Measurements from ENCODE around the gene YWHAH. TPM values are rescaled to one million over a fixed set of nuclear protein-coding genes. Genes with fewer than 3 reads are reported as not detected.
A peak's percentile ranks its signal among the peaks of the same experiment; 100 is the strongest.

Gene YWHAH
- total RNA-seq, 2 donors from 2014 or later: 62.6 to 77.8 TPM

- Histone ChIP-seq H3K27me3 (no peaks in the 10 kb centered on the region), H3K36me3 (replicated peaks in 1 of 2; ENCODE audit: insufficient read depth in 1 of 2, low read depth in 2 of 2) (no peaks in the 10 kb centered on the region), H3K4me1 (peaks cover 6% of the 10 kb centered on the region), H3K27ac (no peak overlapping the region), H3K4me3 (no peak overlapping the region), H3K9me3 (no peaks in the 10 kb centered on the region)
- intact Hi-C loops (cut with DNase I): no loop called here
- 54 to 68% methylated on average over 8 to 9 of the region's 9 CpGs for WGBS, 2 donors
- ATAC-seq (no peak), DNase-seq (no peak)
- no peak for TF ChIP-seq CTCF (IDR thresholded peaks at IDR 0.05)
- TF ChIP-seq POLR2A (IDR thresholded peaks at IDR 0.05): no peak
Measured at GRCh38 chr22:31940506-31940905, 3.8 kb upstream of the YWHAH start.

GRCh38 chr22:31942091-31942490 is 2.2 kb upstream of the YWHAH start:
- Histone ChIP-seq H3K4me1 (peaks cover 20% of the 10 kb centered on the region), H3K36me3 (replicated peaks in 1 of 2; ENCODE audit: insufficient read depth in 1 of 2, low read depth in 2 of 2) (no peaks in the 10 kb centered on the region), H3K27me3 (no peaks in the 10 kb centered on the region), H3K27ac (no peak overlapping the region), H3K4me3 (no peak overlapping the region), H3K9me3 (no peaks in the 10 kb centered on the region)
- no peak for ATAC-seq
- 87 to 89% methylated on average over 5 of the region's 5 CpGs for WGBS, 2 donors
- intact Hi-C loops (cut with DNase I): no loop called here
- no peak for TF ChIP-seq CTCF (IDR thresholded peaks at IDR 0.05)
- TF ChIP-seq POLR2A (IDR thresholded peaks at IDR 0.05): no peak
- DNase-seq: no peak

- DNase-seq: no peak
- intact Hi-C loops (cut with DNase I): no loop called here
- Histone ChIP-seq H3K4me3 (peak overlapping the region in 1 of 2 donors; percentile 35), H3K27me3 (no peaks in the 10 kb centered on the region), H3K9me3 (no peaks in the 10 kb centered on the region), H3K36me3 (replicated peaks in 1 of 2; ENCODE audit: insufficient read depth in 1 of 2, low read depth in 2 of 2) (no peaks in the 10 kb centered on the region), H3K4me1 (peaks cover 33% of the 10 kb centered on the region), H3K27ac (peak overlapping the region; percentile 91 to 98 (median 96))
- 37 to 73% methylated on average over 8 to 15 of the region's 15 CpGs for WGBS, 2 donors
- ATAC-seq: no peak
- TF ChIP-seq POLR2A (IDR thresholded peaks at IDR 0.05) (no peak), CTCF (IDR thresholded peaks at IDR 0.05) (no peak)
Measured at GRCh38 chr22:31943206-31943977, 943 bp upstream of the YWHAH start.

GRCh38 chr22:31944700-31945442 is 536 bp downstream of the YWHAH start:
- intact Hi-C loops (cut with DNase I): no loop called here
- 0 to 1% methylated on average over 16 to 35 of the region's 76 CpGs for WGBS, 2 donors
- Histone ChIP-seq H3K9me3 (no peaks in the 10 kb centered on the region), H3K36me3 (replicated peaks in 1 of 2; ENCODE audit: insufficient read depth in 1 of 2, low read depth in 2 of 2) (no peaks in the 10 kb centered on the region), H3K27me3 (no peaks in the 10 kb centered on the region), H3K27ac (peak overlapping the region; percentile 91 to 98 (median 96)), H3K4me1 (peaks cover 36% of the 10 kb centered on the region), H3K4me3 (peak overlapping the region; percentile 55 to 71)
- peak; percentile 36 for ATAC-seq
- peak in 3 of 4 donors; percentile 41 to 60 (median 55) for DNase-seq
- TF ChIP-seq POLR2A (IDR thresholded peaks at IDR 0.05) (peak in 1 of 3 donors; percentile 43), CTCF (IDR thresholded peaks at IDR 0.05) (peak in 1 of 7 experiments; percentile 10)

Data from body of pancreas (tissue), 4 donors.